SK-N-MC (cell line): ENCODE results near the gene JPT1.
"Not testable (repeated sequence)": the region's sequence is repeated elsewhere in the genome, so short reads cannot be mapped to it uniquely, and the experiment has no call there.

Experiments used
- DNase-seq: peaks from one replicate; pipeline ENCODE4 v3.0.0-alpha.2; 2011; ENCODE audit warnings: low read depth, low spot score
- H3K27ac ChIP-seq: fragments of 200-600 bp; sonication (generic); 2 replicates; pipeline ENCODE4 v1.5.1; 2016; ENCODE audit warnings: mixed run types
- H3K36me3 ChIP-seq: fragments of 200-600 bp; sonication (generic); 2 replicates; pipeline ENCODE4 v1.6.1; 2017; ENCODE audit warnings: antibody characterized with exemption, low read length, mixed read lengths; ENCODE audit not compliant: insufficient read depth
- H3K4me3 ChIP-seq: fragments of 200-600 bp; sonication (generic); 2 replicates; pipeline ENCODE4 v1.5.1; 2016
- H3K9ac ChIP-seq: fragments of 200-600 bp; sonication (generic); 2 replicates; pipeline ENCODE4 v1.8.0; 2017; ENCODE audit warnings: mixed run types, mixed read lengths; ENCODE audit not compliant: insufficient read length
- H3K9me3 ChIP-seq: fragments of 200-600 bp; sonication (generic); 2 replicates; pipeline ENCODE4 v1.6.1; 2017; ENCODE audit warnings: low read depth, mild to moderate bottlenecking, antibody characterized with exemption, low read length, moderate library complexity, mixed read lengths
- EZH2 ChIP-seq: fragments of 200-600 bp; sonication (generic); IDR thresholded peaks from one replicate; pipeline ENCODE4 v1.6.1; 2017; ENCODE audit warnings: antibody characterized with exemption
- FOXP2 ChIP-seq: optimal IDR thresholded peaks from 2 replicates; pipeline ENCODE3; 2011; ENCODE audit warnings: mild to moderate bottlenecking, moderate library complexity; ENCODE audit not compliant: insufficient read depth; ENCODE audit errors: extremely low read length, control extremely low read depth
- POLR2AphosphoS5 ChIP-seq: IDR thresholded peaks from 2 replicates; pipeline ENCODE4 v1.6.1; 2012; ENCODE audit warnings: mild to moderate bottlenecking, low read depth, low read length, borderline replicate concordance

Gene JPT1

GRCh38 chr17:75160211-75160610 lies 5.9 kb upstream of the JPT1 start:
- no peak overlapping the region for H3K4me3 ChIP-seq
- no peak overlapping the region for H3K9ac ChIP-seq
- no peaks in the 10 kb centered on the region for H3K9me3 ChIP-seq
- H3K27ac ChIP-seq = peak overlapping the region; percentile 22
- TF ChIP-seq FOXP2 = no peak
- TF ChIP-seq POLR2AphosphoS5 = no peak
- TF ChIP-seq EZH2 = no peak
- no peak for DNase-seq
- peaks cover 18% of the 10 kb centered on the region for H3K36me3 ChIP-seq

- Histone ChIP-seq H3K9me3 (no peaks in the 10 kb centered on the region), H3K36me3 (peaks cover 15% of the 10 kb centered on the region), H3K4me3 (no peak overlapping the region), H3K9ac (no peak overlapping the region), H3K27ac (no peak overlapping the region)
- DNase-seq = no peak
- TF ChIP-seq POLR2AphosphoS5 = no peak
- no peak for TF ChIP-seq FOXP2
- no peak for TF ChIP-seq EZH2
These were observed 5.1 kb upstream of the JPT1 start for GRCh38 chr17:75159196-75160031.

GRCh38 chr17:75158480-75158879 lies 4.2 kb upstream of the JPT1 start:
- H3K9ac ChIP-seq, H3K27ac ChIP-seq, H3K9me3 ChIP-seq, H3K36me3 ChIP-seq, H3K4me3 ChIP-seq, DNase-seq: not testable (repeated sequence)

- H3K9ac ChIP-seq = no peak overlapping the region
- peaks cover 4% of the 10 kb centered on the region for H3K36me3 ChIP-seq
- peak overlapping the region; percentile 14; the same call in 1 of the 2 replicates for H3K27ac ChIP-seq
- TF ChIP-seq POLR2AphosphoS5 = 0 out of 2 replicates have a peak, but pooled peaks have one; percentile 4
- no peak for TF ChIP-seq FOXP2
- no peak for TF ChIP-seq EZH2
- no peaks in the 10 kb centered on the region for H3K9me3 ChIP-seq
- DNase-seq = no peak
- H3K4me3 ChIP-seq = no peak overlapping the region
These were observed 884 bp upstream of the JPT1 start for GRCh38 chr17:75155191-75155601.

GRCh38 chr17:75153780-75154194 lies 525 bp downstream of the JPT1 start:
- H3K9me3 ChIP-seq = no peaks in the 10 kb centered on the region
- no peak for TF ChIP-seq POLR2AphosphoS5
- no peak for TF ChIP-seq FOXP2
- no peak for TF ChIP-seq EZH2
- H3K27ac ChIP-seq = peak overlapping the region; percentile 71
- DNase-seq = no peak
- peaks cover 4% of the 10 kb centered on the region for H3K36me3 ChIP-seq
- H3K9ac ChIP-seq = peak overlapping the region; percentile 86
- peak overlapping the region; percentile 86 for H3K4me3 ChIP-seq

- Histone ChIP-seq H3K4me3 (peak overlapping the region; percentile 86), H3K9me3 (no peaks in the 10 kb centered on the region), H3K27ac (peak overlapping the region; percentile 71), H3K9ac (peak overlapping the region; percentile 86), H3K36me3 (peaks cover 10% of the 10 kb centered on the region)
- no peak for TF ChIP-seq EZH2
- peak; percentile 20; the same call in 1 of the 2 replicates for TF ChIP-seq POLR2AphosphoS5
- DNase-seq = no peak
These were observed 1.2 kb downstream of the JPT1 start for GRCh38 chr17:75152922-75153779.

GRCh38 chr17:75152523-75152921 lies 1.8 kb downstream of the JPT1 start:
- H3K4me3 ChIP-seq = peak overlapping the region; percentile 86
- no peak for DNase-seq
- TF ChIP-seq POLR2AphosphoS5 (no peak), FOXP2 (no peak), EZH2 (no peak)
- no peaks in the 10 kb centered on the region for H3K9me3 ChIP-seq
- H3K9ac ChIP-seq = peak overlapping the region; percentile 86
- peaks cover 16% of the 10 kb centered on the region for H3K36me3 ChIP-seq
- H3K27ac ChIP-seq = peak overlapping the region; percentile 47

- Histone ChIP-seq H3K9me3 (no peaks in the 10 kb centered on the region), H3K4me3 (peak overlapping the region; percentile 86), H3K27ac (peak overlapping the region; percentile 47), H3K36me3 (peaks cover 22% of the 10 kb centered on the region), H3K9ac (peak overlapping the region; percentile 86)
- no peak for DNase-seq
- no peak for TF ChIP-seq POLR2AphosphoS5
- TF ChIP-seq EZH2 = no peak
- TF ChIP-seq FOXP2 = no peak
These were observed 2.4 kb downstream of the JPT1 start for GRCh38 chr17:75151930-75152329.
